IMR-90 (cell line): ENCODE measurements around the gene ETS1. TPM values are rescaled to one million over a fixed set of nuclear protein-coding genes. Genes with fewer than 3 reads are reported as not detected.

Source experiments
- ATAC-seq: fragments of 200-7000 bp; cut with Tn5 transposase; 2 replicates; pipeline ENCODE4 v1.9.1; 2020; ENCODE audit warnings: low read depth, mild to moderate bottlenecking, moderate library complexity
- BruUV-seq: library from RNA; stranded (reverse); fragments of 400-500 nt; replicated peaks from 2 replicates; lab custom pipeline; 2021; lab: Mats Ljungman, UMichigan
- CTCF ChIA-PET: fragments of 300-600 bp; formaldehyde crosslinking; extraction: SDS; loops from one replicate; lab custom pipeline; 2021; ENCODE audit warnings: antibody characterized with exemption; lab: Yijun Ruan, JAX
- POLR2A ChIA-PET: fragments of 300-600 bp; sonication (Branson Sonifier 250); formaldehyde crosslinking; loops from one replicate; lab custom pipeline; 2022; ENCODE audit warnings: antibody characterized with exemption; ENCODE audit not compliant: unreplicated experiment; lab: Charles Lee
- DNase-seq: peaks from one replicate; pipeline ENCODE4 v3.0.0; 2013
- H2AFZ ChIP-seq: replicated peaks from 2 replicates; pipeline ENCODE3; 2013; ENCODE audit warnings: low read length, mild to moderate bottlenecking; ENCODE audit not compliant: poor library complexity
- H2AK5ac ChIP-seq: 2 replicates; pipeline ENCODE4 v1.6.1; 2013; ENCODE audit warnings: low read depth, low read length, inconsistent platforms
- H2AK9ac ChIP-seq: replicated peaks from 2 replicates; pipeline ENCODE3; 2013; ENCODE audit warnings: mild to moderate bottlenecking, low read depth, low read length, moderate library complexity; ENCODE audit not compliant: poor library complexity
- H2BK120ac ChIP-seq: 2 replicates; pipeline ENCODE4 v1.6.1; 2013; ENCODE audit warnings: low read depth, low read length, inconsistent platforms
- H2BK15ac ChIP-seq: 3 replicates; pipeline ENCODE4 v1.6.1; 2013; ENCODE audit warnings: low read depth, low read length, inconsistent platforms
- H2BK20ac ChIP-seq: 2 replicates; pipeline ENCODE4 v1.6.1; 2013; ENCODE audit warnings: low read depth, mild to moderate bottlenecking, inconsistent platforms, low read length, moderate library complexity
- H2BK5ac ChIP-seq: 2 replicates; pipeline ENCODE4 v1.6.1; 2013; ENCODE audit warnings: mild to moderate bottlenecking, low read depth, low read length, inconsistent platforms; ENCODE audit not compliant: poor library complexity, severe bottlenecking
- H3K14ac ChIP-seq: replicated peaks from 2 replicates; pipeline ENCODE4 v1.6.1; 2013; ENCODE audit warnings: low read depth, low read length, inconsistent platforms
- H3K18ac ChIP-seq: 2 replicates; pipeline ENCODE4 v1.6.1; 2013; ENCODE audit warnings: low read depth, low read length, control low read depth
- H3K23ac ChIP-seq: 2 replicates; pipeline ENCODE4 v1.6.1; 2013; ENCODE audit warnings: low read depth, low read length, inconsistent platforms
- H3K27ac ChIP-seq: 2 replicates; pipeline ENCODE4 v1.5.1; 2013; ENCODE audit warnings: mild to moderate bottlenecking, control low read depth, low read length; ENCODE audit not compliant: insufficient read depth
- H3K27me3 ChIP-seq: 2 replicates; pipeline ENCODE4 v1.6.1; 2013; ENCODE audit warnings: low read length; ENCODE audit not compliant: control insufficient read depth, insufficient read depth
- H3K36me3 ChIP-seq: 2 replicates; pipeline ENCODE4 v1.6.1; 2013; ENCODE audit warnings: low read length, mixed read lengths; ENCODE audit not compliant: control insufficient read depth, insufficient read depth
- H3K4ac ChIP-seq: 2 replicates; pipeline ENCODE4 v1.6.1; 2013; ENCODE audit warnings: low read depth, low read length, inconsistent platforms
- H3K4me1 ChIP-seq: 2 replicates; pipeline ENCODE4 v1.6.1; 2013; ENCODE audit warnings: low read length, mixed read lengths; ENCODE audit not compliant: control insufficient read depth, insufficient read depth
- H3K4me2 ChIP-seq: 2 replicates; pipeline ENCODE4 v1.6.1; 2013; ENCODE audit warnings: low read depth, mild to moderate bottlenecking, control low read depth, low read length, moderate library complexity
- H3K4me3 ChIP-seq: 2 replicates; pipeline ENCODE4 v1.5.1; 2013; ENCODE audit warnings: low read depth, mild to moderate bottlenecking, control low read depth, low read length, moderate library complexity; ENCODE audit not compliant: insufficient read depth
- H3K56ac ChIP-seq: 2 replicates; pipeline ENCODE4 v1.6.1; 2013; ENCODE audit warnings: low read length, inconsistent platforms; ENCODE audit not compliant: insufficient read depth; ENCODE audit errors: extremely low read depth
- H3K79me1 ChIP-seq, 2 experiments: 2 replicates each; pipeline ENCODE4 v1.6.1; 2013; ENCODE audit warnings: low read length in 2 of 2, inconsistent platforms in 1 of 2, low read depth in 1 of 2
- H3K9ac ChIP-seq: 2 replicates; pipeline ENCODE4 v1.6.1; 2013; ENCODE audit warnings: low read depth, low read length, control low read depth
- H3K9me1 ChIP-seq: 2 replicates; pipeline ENCODE4 v1.6.1; 2013; ENCODE audit warnings: low read length, inconsistent platforms; ENCODE audit not compliant: insufficient read depth
- H3K9me3 ChIP-seq: 2 replicates; pipeline ENCODE4 v1.6.1; 2013; ENCODE audit warnings: low read length; ENCODE audit not compliant: control insufficient read depth, insufficient read depth
- H4K20me1 ChIP-seq: 2 replicates; pipeline ENCODE4 v1.6.1; 2013; ENCODE audit warnings: low read length, inconsistent platforms; ENCODE audit not compliant: insufficient read depth
- H4K5ac ChIP-seq: 2 replicates; pipeline ENCODE4 v1.6.1; 2013; ENCODE audit warnings: mild to moderate bottlenecking, low read depth, low read length, control low read depth
- H4K8ac ChIP-seq, 2 experiments: 2 replicates each; pipeline ENCODE4 v1.6.1; 2013; ENCODE audit warnings: low read depth in 2 of 2, low read length in 2 of 2, control low read depth in 1 of 2, inconsistent platforms in 1 of 2
- H4K91ac ChIP-seq: 2 replicates; pipeline ENCODE4 v1.6.1; 2013; ENCODE audit warnings: low read depth, low read length, inconsistent platforms; ENCODE audit not compliant: insufficient read depth
- FOS ChIP-seq: fragments of 150-350 bp; IDR thresholded peaks from 2 replicates; pipeline ENCODE4 v1.6.1; 2016; ENCODE audit warnings: low read depth, low read length
- MXI1 ChIP-seq: IDR thresholded peaks from 2 replicates; pipeline ENCODE4 v1.6.1; 2012; ENCODE audit warnings: low read depth, mild to moderate bottlenecking, low read length, moderate library complexity, borderline replicate concordance
- NFE2L2 ChIP-seq: fragments of 150-350 bp; IDR thresholded peaks from 2 replicates; pipeline ENCODE4 v1.6.1; 2016; ENCODE audit warnings: low read depth, mild to moderate bottlenecking, low read length
- RFX5 ChIP-seq: IDR thresholded peaks from 2 replicates; pipeline ENCODE4 v1.8.0; 2012; ENCODE audit warnings: low read depth, mild to moderate bottlenecking, low read length, moderate library complexity
- SMC3 ChIP-seq: fragments of 150-350 bp; IDR thresholded peaks from 2 replicates; pipeline ENCODE4 v1.6.1; 2016; ENCODE audit warnings: low read depth, mild to moderate bottlenecking, antibody characterized with exemption, low read length, moderate library complexity
- WGBS, 2 experiments: methylation state at CpG; one replicate each; pipeline versions ENCODE4 v1.1.5 to v1.1.7; 2013; ENCODE audit warnings: missing lambda C conversion rate in 2 of 2; ENCODE audit not compliant: insufficient read length in 1 of 2; ENCODE audit errors: extremely low coverage in 2 of 2; 5-methylcytosine and 5-hydroxymethylcytosine counted together
- dilution Hi-C: fragments of 300-500 bp; cut with HindIII; formaldehyde crosslinking; loops from one replicate; pipeline ENCODE4 v1.14.3; 2018; ENCODE audit warnings: low sequenced_read_pairs; ENCODE audit not compliant: unreplicated experiment
- in situ Hi-C: fragments of 300-500 bp; cut with MboI; formaldehyde crosslinking; loops from 3 replicates; pipeline ENCODE4 v1.14.3; 2019; ENCODE audit warnings: low sequenced_read_pairs, inconsistent platforms, mixed read lengths
- intact Hi-C: fragments of 100-400 bp; cut with micrococcal nuclease; formaldehyde crosslinking; loops from 2 replicates; pipeline ENCODE4 v1.10.0; 2022
- polyA plus RNA-seq, 3 experiments: library from polyadenylated mRNA; depleted of rRNA; stranded (reverse); fragments of >200 nt; gene quantifications; 2 replicates each; pipeline ENCODE4 v1.2.3, GENCODE V29; 2012; ENCODE audit warnings: low replicate concordance in 1 of 3
- total RNA-seq: library from RNA; depleted of rRNA; stranded (reverse); fragments of >200 nt; gene quantifications from 2 replicates; pipeline ENCODE4 v1.2.3, GENCODE V29; 2012
- TF ChIP-seq, protein P1 (sequence below): fragments of 150-350 bp; IDR thresholded peaks from 2 replicates; pipeline ENCODE4 v1.6.1; 2016; ENCODE audit warnings: low read depth, mild to moderate bottlenecking, low read length, moderate library complexity, borderline replicate concordance

ETS1 gene
- total and polyA plus RNA-seq, 2 of the 4 experiments (the other 2 are of a cell fraction), result 41.2 to 56.3 TPM

DNA sequence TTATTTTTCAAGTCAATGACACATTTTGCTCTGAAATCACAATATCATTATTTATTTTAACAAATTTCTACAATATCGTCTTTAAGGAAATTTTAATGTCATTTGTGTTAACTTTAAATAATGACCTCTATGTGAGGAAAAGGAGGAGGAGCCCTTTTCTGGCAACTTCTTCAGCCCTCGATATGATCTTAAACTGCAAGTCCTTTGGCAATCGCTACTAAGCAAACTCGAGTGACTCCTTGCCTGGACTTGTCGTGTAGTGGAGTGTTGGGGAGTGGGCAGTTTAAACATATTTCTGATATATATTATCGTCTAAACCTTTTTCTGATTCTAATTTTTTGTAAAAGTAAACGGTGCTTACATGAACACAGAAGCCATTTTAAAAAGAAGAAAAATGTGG, 16.7 kb downstream of the ETS1 start:
- Histone ChIP-seq H3K9me3 (no peaks in the 10 kb centered on the region), H2AK5ac (no peak overlapping the region), H4K20me1 (no peaks in the 10 kb centered on the region), H4K91ac (no peak overlapping the region), H3K4ac (no peak overlapping the region), H3K27me3 (peaks cover 18% of the 10 kb centered on the region), H3K27ac (no peak overlapping the region), H3K23ac (no peak overlapping the region), H3K79me1 (no peaks in the 10 kb centered on the region), H2BK5ac (no peak overlapping the region), H2AK9ac (no peak overlapping the region), H4K8ac (no peak overlapping the region), H2AFZ (no peak overlapping the region), H3K9ac (no peak overlapping the region), H3K9me1 (no peaks in the 10 kb centered on the region), H3K4me3 (no peak overlapping the region), H2BK20ac (no peak overlapping the region), H2BK120ac (no peak overlapping the region), H3K18ac (no peak overlapping the region), H3K4me1 (no peaks in the 10 kb centered on the region), H3K4me2 (no peak overlapping the region), H4K5ac (no peak overlapping the region), H2BK15ac (no peak overlapping the region), H3K56ac (no peak overlapping the region), H3K14ac (no peak overlapping the region), H3K36me3 (no peaks in the 10 kb centered on the region)
- DNase-seq, result no peak
- TF ChIP-seq, protein P1, sequence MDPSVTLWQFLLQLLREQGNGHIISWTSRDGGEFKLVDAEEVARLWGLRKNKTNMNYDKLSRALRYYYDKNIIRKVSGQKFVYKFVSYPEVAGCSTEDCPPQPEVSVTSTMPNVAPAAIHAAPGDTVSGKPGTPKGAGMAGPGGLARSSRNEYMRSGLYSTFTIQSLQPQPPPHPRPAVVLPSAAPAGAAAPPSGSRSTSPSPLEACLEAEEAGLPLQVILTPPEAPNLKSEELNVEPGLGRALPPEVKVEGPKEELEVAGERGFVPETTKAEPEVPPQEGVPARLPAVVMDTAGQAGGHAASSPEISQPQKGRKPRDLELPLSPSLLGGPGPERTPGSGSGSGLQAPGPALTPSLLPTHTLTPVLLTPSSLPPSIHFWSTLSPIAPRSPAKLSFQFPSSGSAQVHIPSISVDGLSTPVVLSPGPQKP, result no peak
- TF ChIP-seq NFE2L2, result no peak
- no peak for TF ChIP-seq RFX5
- no peak for TF ChIP-seq MXI1
- no peak for TF ChIP-seq SMC3
- TF ChIP-seq FOS, result no peak
- ChIA-PET POLR2A (no interaction called here), CTCF (interaction anchor here (0.7 kb wide), 1 partner anchor 750 kb away, joined by 5 read pairs; no protein-coding TSS in a partner anchor)
- ATAC-seq, result no peak
- in situ Hi-C loops (no loop called here), dilution Hi-C loops (no loop called here), intact Hi-C loops (no loop called here)
- no TSS peak for BruUV-seq
- no CpG with 5 or more reads among the region's 7 CpGs for WGBS, 2 experiments
